H1 (cell line): ENCODE results near the gene SLC25A42. TPM values are rescaled to one million over a fixed set of nuclear protein-coding genes. Genes with fewer than 3 reads are reported as not detected.

ENCODE experiments used
- CTCF ChIA-PET: fragments of 300-600 bp; sonication (Branson Sonifier 250); formaldehyde crosslinking; loops from one replicate; lab custom pipeline; 2021; ENCODE audit not compliant: partially characterized antibody; lab: Charles Lee
- POLR2A ChIA-PET: fragments of 300-600 bp; sonication (Branson Sonifier 250); formaldehyde crosslinking; loops from one replicate; lab custom pipeline; 2021; ENCODE audit warnings: inconsistent platforms; ENCODE audit not compliant: partially characterized antibody; lab: Charles Lee
- DNase-seq, 2 experiments: peaks; one replicate each; pipeline versions ENCODE4 v3.0.0 to v3.0.0-alpha.2; 2010 to 2022; ENCODE audit warnings: low spot score in 2 of 2, low read depth in 1 of 2, mixed read lengths in 1 of 2
- FAIRE-seq: peaks from 2 replicates; lab custom pipeline; 2011; peaks lifted over from hg19 to GRCh38; lab: Jason Lieb, UNC
- H2AFZ ChIP-seq: 2 replicates; pipeline ENCODE4 v1.8.1; 2012; ENCODE audit warnings: low read length, inconsistent platforms
- H2AK5ac ChIP-seq: 2 replicates; pipeline ENCODE4 v1.6.1; 2013; ENCODE audit warnings: low read depth, low read length
- H2BK120ac ChIP-seq: replicated peaks from 2 replicates; pipeline ENCODE3; 2013; ENCODE audit warnings: low read depth, low read length, inconsistent platforms
- H2BK12ac ChIP-seq: 2 replicates; pipeline ENCODE4 v1.6.1; 2013; ENCODE audit warnings: low read depth, low read length
- H2BK15ac ChIP-seq: 2 replicates; pipeline ENCODE4 v1.6.1; 2013; ENCODE audit warnings: low read length
- H2BK20ac ChIP-seq: 2 replicates; pipeline ENCODE4 v1.6.1; 2013; ENCODE audit warnings: low read length
- H2BK5ac ChIP-seq: 2 replicates; pipeline ENCODE4 v1.6.1; 2013; ENCODE audit warnings: low read depth, low read length
- H3K14ac ChIP-seq: 2 replicates; pipeline ENCODE4 v1.6.1; 2013; ENCODE audit warnings: inconsistent platforms; ENCODE audit not compliant: insufficient read length
- H3K18ac ChIP-seq: 2 replicates; pipeline ENCODE4 v1.6.1; 2013; ENCODE audit warnings: low read length; ENCODE audit errors: extremely low read depth
- H3K23ac ChIP-seq: 2 replicates; pipeline ENCODE4 v1.6.1; 2013; ENCODE audit warnings: inconsistent platforms; ENCODE audit not compliant: insufficient read length
- H3K23me2 ChIP-seq: 2 replicates; pipeline ENCODE4 v1.6.1; 2013; ENCODE audit warnings: low read depth, low read length
- H3K27ac ChIP-seq: 2 replicates; pipeline ENCODE4 v1.6.1; 2011; ENCODE audit warnings: low read depth, low read length, inconsistent platforms
- H3K27me3 ChIP-seq, 4 experiments: replicated peaks in 1 of 4; 1 replicate in 1 of 4; 2 replicates in 3 of 4; pipeline versions ENCODE4 v1.6.1 to v1.8.1; 2011 to 2013; ENCODE audit warnings: low read length in 3 of 4, mild to moderate bottlenecking in 3 of 4, inconsistent platforms in 2 of 4, mixed read lengths in 2 of 4, moderate library complexity in 1 of 4; ENCODE audit not compliant: control insufficient read depth in 3 of 4, insufficient read depth in 3 of 4; ENCODE audit errors: extremely low read depth in 1 of 4
- H3K36me3 ChIP-seq, 4 experiments: 2 replicates each; pipeline versions ENCODE4 v1.6.1 to v1.8.1; 2011 to 2013; ENCODE audit warnings: mild to moderate bottlenecking in 4 of 4, low read length in 3 of 4, moderate library complexity in 2 of 4, control low read depth in 1 of 4, inconsistent platforms in 1 of 4; ENCODE audit not compliant: insufficient read depth in 4 of 4, control insufficient read depth in 2 of 4
- H3K4ac ChIP-seq: replicated peaks from 2 replicates; pipeline ENCODE3; 2013; ENCODE audit warnings: low read length, low read depth, mixed read lengths, inconsistent platforms; ENCODE audit not compliant: insufficient read length
- H3K4me1 ChIP-seq, 4 experiments: replicated peaks in 1 of 4; 1 replicate in 1 of 4; 2 replicates in 3 of 4; pipeline versions ENCODE4 v1.6.1 to v1.8.1; 2011 to 2013; ENCODE audit warnings: low read length in 3 of 4, inconsistent platforms in 2 of 4, mixed read lengths in 1 of 4; ENCODE audit not compliant: insufficient read depth in 4 of 4, control insufficient read depth in 3 of 4
- H3K4me2 ChIP-seq, 2 experiments: 2 replicates each; pipeline versions ENCODE4 v1.6.1 to v1.8.1; 2011 to 2013; ENCODE audit warnings: low read depth in 2 of 2, low read length in 2 of 2, control low read depth in 1 of 2, inconsistent platforms in 1 of 2, mild to moderate bottlenecking in 1 of 2; ENCODE audit not compliant: insufficient read depth in 1 of 2
- H3K4me3 ChIP-seq, 4 experiments: fragments of 200-600, 300-600 bp in 1 of 4; sonication (generic), shearing (Covaris generic), sonication (Bioruptor Twin) in 1 of 4; 2 replicates each; pipeline versions ENCODE4 v1.5.1 to v1.8.1; 2011 to 2016; ENCODE audit warnings: low read length in 4 of 4, low read depth in 3 of 4, control low read depth in 2 of 4, inconsistent platforms in 2 of 4, mild to moderate bottlenecking in 2 of 4, mixed read lengths in 1 of 4, moderate library complexity in 1 of 4; ENCODE audit not compliant: insufficient read depth in 2 of 4; ENCODE audit errors: extremely low read depth in 1 of 4
- H3K56ac ChIP-seq: replicated peaks from 2 replicates; pipeline ENCODE3; 2013; ENCODE audit warnings: low read depth, mild to moderate bottlenecking, mixed read lengths, low read length, inconsistent platforms; ENCODE audit not compliant: insufficient read length
- H3K79me1 ChIP-seq: 2 replicates; pipeline ENCODE4 v1.6.1; 2013; ENCODE audit warnings: low read depth, low read length, control low read depth
- H3K79me2 ChIP-seq, 2 experiments: 2 replicates each; pipeline versions ENCODE4 v1.6.1 to v1.8.1; 2012 to 2013; ENCODE audit warnings: low read length in 2 of 2, mild to moderate bottlenecking in 2 of 2, inconsistent platforms in 1 of 2; ENCODE audit not compliant: insufficient read depth in 2 of 2, control insufficient read depth in 1 of 2
- H3K9ac ChIP-seq, 4 experiments: replicated peaks in 1 of 4; 1 replicate in 1 of 4; 2 replicates in 3 of 4; pipeline versions ENCODE4 v1.6.1 to v1.8.1; 2011 to 2013; ENCODE audit warnings: low read depth in 3 of 4, low read length in 3 of 4, control low read depth in 2 of 4, mild to moderate bottlenecking in 2 of 4, moderate library complexity in 2 of 4, inconsistent platforms in 1 of 4; ENCODE audit errors: extremely low read depth in 1 of 4
- H3K9me3 ChIP-seq, 2 experiments: 2 replicates each; pipeline versions ENCODE4 v1.6.1 to v1.8.1; 2012 to 2013; ENCODE audit warnings: mild to moderate bottlenecking in 2 of 2, moderate library complexity in 2 of 2, control low read depth in 1 of 2, inconsistent platforms in 1 of 2, low read depth in 1 of 2, low read length in 1 of 2, mixed read lengths in 1 of 2; ENCODE audit not compliant: insufficient read depth in 2 of 2
- H4K20me1 ChIP-seq, 2 experiments: replicated peaks in 1 of 2; 2 replicates each; pipeline versions ENCODE3 to v1.8.1; 2011 to 2013; ENCODE audit warnings: inconsistent platforms in 2 of 2, low read length in 2 of 2, mild to moderate bottlenecking in 1 of 2; ENCODE audit not compliant: insufficient read depth in 2 of 2, control insufficient read depth in 1 of 2
- H4K5ac ChIP-seq: 2 replicates; pipeline ENCODE4 v1.6.1; 2013; ENCODE audit warnings: low read length, low read depth, mixed read lengths, inconsistent platforms; ENCODE audit not compliant: insufficient read length
- H4K8ac ChIP-seq: 2 replicates; pipeline ENCODE4 v1.8.0; 2013; ENCODE audit warnings: mild to moderate bottlenecking, moderate library complexity, low read length, inconsistent platforms; ENCODE audit not compliant: insufficient read depth; ENCODE audit errors: extremely low read depth
- H4K91ac ChIP-seq: replicated peaks from 2 replicates; pipeline ENCODE3; 2013; ENCODE audit warnings: low read length, mixed read lengths, inconsistent platforms; ENCODE audit not compliant: insufficient read length
- MAFK ChIP-seq: IDR thresholded peaks from 2 replicates; pipeline ENCODE4 v1.6.1; 2012; ENCODE audit warnings: low read depth, mild to moderate bottlenecking, improper control_type of control experiment, low read length
- RXRA ChIP-seq: IDR thresholded peaks from 2 replicates; pipeline ENCODE4 v1.6.1; 2011; ENCODE audit warnings: low read depth, mild to moderate bottlenecking, low read length, moderate library complexity; ENCODE audit not compliant: insufficient read depth
- SP2 ChIP-seq: IDR thresholded peaks from 2 replicates; pipeline ENCODE4 v1.6.1; 2012; ENCODE audit warnings: mild to moderate bottlenecking, low read length, inconsistent platforms
- WGBS, 2 experiments: shearing (Covaris generic) in 1 of 2; methylation state at CpG; one replicate each; pipeline versions ENCODE4 v1.1.6 to v1.1.7; 2013 to 2015; ENCODE audit warnings: low lambda C conversion rate in 2 of 2, mixed read lengths in 2 of 2, inconsistent platforms in 1 of 2, low coverage in 1 of 2, missing lambda C conversion rate in 1 of 2; ENCODE audit not compliant: insufficient replicate concordance in 2 of 2, insufficient coverage in 1 of 2, insufficient read length in 1 of 2; ENCODE audit errors: extremely low coverage in 1 of 2, missing lambda C conversion rate in 1 of 2; 5-methylcytosine and 5-hydroxymethylcytosine counted together
- polyA plus RNA-seq, 7 experiments: library from polyadenylated mRNA; depleted of rRNA in 3 of 7; stranded (reverse) in 5 of 7; unstranded in 2 of 7; fragments of >200 nt in 5 of 7; fragments of 200-250 nt in 2 of 7; gene quantifications; 1 replicate in 5 of 7; 2 replicates in 1 of 7; 4 replicates in 1 of 7; pipeline versions ENCODE4 v1.2.1 to v1.2.3, GENCODE V29; 2011 to 2013; ENCODE audit warnings: missing spikeins in 2 of 7, mixed read lengths in 2 of 7
- total RNA-seq: library from RNA; stranded (reverse); fragmentation: NEBNext Ultra II Directional; extraction: Animal tissue kit (Norgen Biotek cat#: 25700); gene quantifications from 2 replicates; pipeline ENCODE4 v1.2.1, GENCODE V29; 2021

Gene SLC25A42
- total and polyA plus RNA-seq, 2 of the 8 experiments (the other 6 are each of a cell fraction or from before 2014, with no cell fraction given) = 5.9 to 6.2 TPM

GRCh38 chr19:19137556-19138108 is 73.8 kb downstream of the SLC25A42 start:
- Histone ChIP-seq H3K79me1 (peaks cover 5% of the 10 kb centered on the region; the same call in 1 of the 2 replicates), H3K4me1 (peaks cover 0 to 14% (median 10%) of the 10 kb centered on the region in 4 experiments; a peak in 6 of 7 replicates), H3K4me2 (peak overlapping the region; percentile 57 to 77), H3K27ac (no peak overlapping the region), H3K4me3 (peak overlapping the region; percentile 67 to 96 (median 72)), H2BK12ac (no peak overlapping the region), H2BK20ac (no peak overlapping the region), H3K27me3 (peaks cover 0 to 3% (median 0%) of the 10 kb centered on the region in 4 experiments; a peak in 4 of 7 replicates), H3K9me3 (peaks cover 0 to 5% of the 10 kb centered on the region in 2 experiments; a peak in 2 of 4 replicates), H3K79me2 (peaks cover 0 to 4% of the 10 kb centered on the region in 2 experiments; a peak in 1 of 4 replicates), H3K23ac (no peak overlapping the region), H4K20me1 (peaks cover 2 to 7% of the 10 kb centered on the region in 2 experiments), H3K36me3 (peaks cover 0 to 6% (median 0%) of the 10 kb centered on the region in 4 experiments; a peak in 1 of 8 replicates), H4K5ac (no peak overlapping the region), H3K56ac (no peak overlapping the region), H2BK15ac (no peak overlapping the region), H2AFZ (no peak overlapping the region), H2BK5ac (no peak overlapping the region), H3K23me2 (peaks cover 3% of the 10 kb centered on the region; the same call in 1 of the 2 replicates), H2BK120ac (no peak overlapping the region), H3K9ac (peak overlapping the region in 3 of 4 experiments; percentile 5 to 78 (median 70); a peak in 5 of 7 replicates), H4K91ac (no peak overlapping the region), H3K4ac (peak overlapping the region; percentile 19), H3K18ac (no peak overlapping the region; the same call in 1 of the 2 replicates), H3K14ac (no peak overlapping the region), H4K8ac (peak overlapping the region; percentile 82; the same call in 1 of the 2 replicates), H2AK5ac (no peak overlapping the region)
- FAIRE-seq (no peak), DNase-seq (no peak)
- 61% methylated on average over 15 of the region's 25 CpGs; no CpG with 5 or more reads in 1 of the 2 experiments for WGBS, 2 experiments
- POLR2A ChIA-PET = interaction anchor here (0.6 to 1.5 kb wide), 4 partner anchors 53 to 181 kb away, joined by 3 to 5 read pairs (median 4); no protein-coding TSS in a partner anchor
- CTCF ChIA-PET = interaction anchor here (0.7 to 3.5 kb wide), 5 partner anchors 8 to 85 kb away, joined by 3 to 21 read pairs (median 6); no protein-coding TSS in a partner anchor
- TF ChIP-seq SP2 (no peak), MAFK (no peak), RXRA (no peak)
